Stimulated activated CD4-positive, alpha-beta T cell treated with anti-CD3 and anti-CD28 coated beads, Interleukin-12 subunit alpha, Interleukin-12 subunit beta, amount 100 ng/mL, for 24 hours (primary cell): ENCODE data around the gene GDNF.
A peak's percentile ranks its signal among the peaks of the same experiment; 100 is the strongest.
"Not testable (repeated sequence)": the region's sequence is repeated elsewhere in the genome, so short reads cannot be mapped to it uniquely, and the experiment has no call there.

Experiments
- DNase-seq, 2 experiments: peaks; one replicate each; pipeline ENCODE4 v3.0.0-alpha.2; 2020; ENCODE audit warnings: low read depth in 2 of 2

The GDNF gene

GRCh38 chr5:37786416-37786815 lies 53.4 kb downstream of the GDNF start:
- no peak for DNase-seq

GRCh38 chr5:37781409-37781808 lies 58.4 kb downstream of the GDNF start:
- DNase-seq: not testable (repeated sequence)

GRCh38 chr5:37777432-37778130 lies 62.3 kb downstream of the GDNF start:
- DNase-seq: no peak

- no peak for DNase-seq
Measured at GRCh38 chr5:37776826-37777225, 63.0 kb downstream of the GDNF start.

GRCh38 chr5:37774912-37775483 lies 64.8 kb downstream of the GDNF start:
- DNase-seq: peak in 1 of 2 experiments; percentile 15

GRCh38 chr5:37773809-37774208 lies 66.0 kb downstream of the GDNF start:
- no peak for DNase-seq

- DNase-seq: no peak
Measured at GRCh38 chr5:37772255-37772654, 67.6 kb downstream of the GDNF start.

GRCh38 chr5:37771731-37772130 lies 68.1 kb downstream of the GDNF start:
- no peak for DNase-seq

- DNase-seq: no peak
Measured at GRCh38 chr5:37771203-37771611, 68.6 kb downstream of the GDNF start.

- DNase-seq: no peak
Measured at GRCh38 chr5:37770786-37771185, 69.1 kb downstream of the GDNF start.

GRCh38 chr5:37769840-37770239 lies 70.0 kb downstream of the GDNF start:
- DNase-seq: no peak

- DNase-seq: no peak
Measured at GRCh38 chr5:37769108-37769507, 70.7 kb downstream of the GDNF start.

GRCh38 chr5:37768371-37768770 lies 71.5 kb downstream of the GDNF start:
- DNase-seq: no peak

GRCh38 chr5:37767961-37768360 lies 71.9 kb downstream of the GDNF start:
- DNase-seq: no peak

GRCh38 chr5:37767251-37767650 lies 72.6 kb downstream of the GDNF start:
- DNase-seq: no peak
